Type B pancreatic cell (in vitro differentiated cells): ENCODE measurements around the gene IMMP2L. TPM values are rescaled to one million over a fixed set of nuclear protein-coding genes. Genes with fewer than 3 reads are reported as not detected.

Source experiments
- DNase-seq: peaks from one replicate; pipeline ENCODE4 v3.0.0; 2021; ENCODE audit warnings: mixed read lengths; ENCODE audit not compliant: unreplicated experiment; ENCODE audit errors: extremely low spot score
- H3K27ac Mint-ChIP-seq: 2 replicates; pipeline ENCODE4 v1.8.0; 2021; ENCODE audit warnings: mild to moderate bottlenecking, mixed read lengths
- H3K27me3 Mint-ChIP-seq: 2 replicates; pipeline ENCODE4 v1.8.0; 2021; ENCODE audit warnings: mixed read lengths
- H3K36me3 Mint-ChIP-seq: 2 replicates; pipeline ENCODE4 v1.8.0; 2021; ENCODE audit warnings: mixed read lengths
- H3K4me1 Mint-ChIP-seq: one replicate; pipeline ENCODE4 v1.8.0; 2021; ENCODE audit warnings: mixed read lengths; ENCODE audit not compliant: unreplicated experiment
- H3K4me3 Mint-ChIP-seq: 2 replicates; pipeline ENCODE4 v1.8.0; 2021; ENCODE audit warnings: mild to moderate bottlenecking, mixed read lengths
- H3K9me3 Mint-ChIP-seq: 2 replicates; pipeline ENCODE4 v1.8.0; 2021; ENCODE audit warnings: mixed read lengths
- total RNA-seq: library from RNA; stranded (reverse); gene quantifications from 2 replicates; pipeline ENCODE4 v1.2.1, GENCODE V29; 2021; ENCODE audit warnings: low replicate concordance
- TF ChIP-seq, protein P1 (sequence below): fragments of 200-600 bp; sonication (generic); conservative IDR thresholded peaks from 2 replicates; pipeline ENCODE4 v1.5.0; 2021; ENCODE audit warnings: antibody characterized with exemption, mild to moderate bottlenecking

The IMMP2L gene
- total RNA-seq, 1 donor from 2014 or later: 23.0 TPM

DNA sequence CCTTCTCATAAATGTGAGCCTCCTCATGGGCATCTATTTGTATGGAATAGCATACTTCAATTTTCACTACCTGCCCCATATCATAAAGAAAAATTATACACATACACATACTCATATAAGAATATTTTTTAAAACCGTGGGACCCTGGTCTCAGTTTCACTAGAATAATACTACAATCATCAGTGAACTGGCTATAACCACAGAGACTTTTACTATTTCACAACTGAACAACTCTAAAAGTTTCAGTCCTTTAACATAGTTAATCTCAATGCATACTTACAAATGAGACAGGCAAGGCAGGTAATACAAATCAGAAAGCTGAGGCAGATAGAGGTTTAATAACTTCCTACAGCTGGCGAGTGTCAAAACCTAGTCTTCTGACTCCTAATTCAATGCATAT lies 388.3 kb downstream of the IMMP2L start:
- Mint-ChIP-seq H3K4me1 (peaks cover 13% of the 10 kb centered on the region), H3K9me3 (peaks cover 10% of the 10 kb centered on the region), H3K36me3 (peaks cover 13% of the 10 kb centered on the region), H3K27ac (no peak overlapping the region), H3K27me3 (no peaks in the 10 kb centered on the region), H3K4me3 (no peak overlapping the region)
- no peak for DNase-seq
- TF ChIP-seq, protein P1, sequence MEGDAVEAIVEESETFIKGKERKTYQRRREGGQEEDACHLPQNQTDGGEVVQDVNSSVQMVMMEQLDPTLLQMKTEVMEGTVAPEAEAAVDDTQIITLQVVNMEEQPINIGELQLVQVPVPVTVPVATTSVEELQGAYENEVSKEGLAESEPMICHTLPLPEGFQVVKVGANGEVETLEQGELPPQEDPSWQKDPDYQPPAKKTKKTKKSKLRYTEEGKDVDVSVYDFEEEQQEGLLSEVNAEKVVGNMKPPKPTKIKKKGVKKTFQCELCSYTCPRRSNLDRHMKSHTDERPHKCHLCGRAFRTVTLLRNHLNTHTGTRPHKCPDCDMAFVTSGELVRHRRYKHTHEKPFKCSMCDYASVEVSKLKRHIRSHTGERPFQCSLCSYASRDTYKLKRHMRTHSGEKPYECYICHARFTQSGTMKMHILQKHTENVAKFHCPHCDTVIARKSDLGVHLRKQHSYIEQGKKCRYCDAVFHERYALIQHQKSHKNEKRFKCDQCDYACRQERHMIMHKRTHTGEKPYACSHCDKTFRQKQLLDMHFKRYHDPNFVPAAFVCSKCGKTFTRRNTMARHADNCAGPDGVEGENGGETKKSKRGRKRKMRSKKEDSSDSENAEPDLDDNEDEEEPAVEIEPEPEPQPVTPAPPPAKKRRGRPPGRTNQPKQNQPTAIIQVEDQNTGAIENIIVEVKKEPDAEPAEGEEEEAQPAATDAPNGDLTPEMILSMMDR: no peak

DNA sequence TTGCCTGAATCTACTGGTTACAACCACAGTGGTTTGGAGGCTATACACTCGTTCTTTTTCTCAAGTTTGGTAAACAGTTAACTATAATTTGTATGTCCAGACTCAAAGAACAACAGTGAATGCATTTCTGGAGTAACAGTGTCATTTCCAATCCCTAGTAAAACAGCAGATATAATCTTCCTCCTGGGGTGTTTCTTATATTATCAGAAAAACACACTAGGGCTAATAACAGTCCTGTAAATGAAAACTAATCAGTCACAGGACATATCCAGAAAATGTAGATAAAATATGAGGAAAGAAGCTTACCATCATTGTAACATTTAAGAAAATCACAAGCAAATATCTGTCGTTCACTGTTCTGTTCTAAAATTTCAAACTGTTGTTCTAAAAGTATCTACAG lies 388.8 kb downstream of the IMMP2L start:
- Mint-ChIP-seq H3K9me3 (peaks cover 6% of the 10 kb centered on the region), H3K27ac (no peak overlapping the region), H3K4me3 (no peak overlapping the region), H3K27me3 (no peaks in the 10 kb centered on the region), H3K4me1 (peaks cover 16% of the 10 kb centered on the region), H3K36me3 (peaks cover 9% of the 10 kb centered on the region)
- DNase-seq: no peak
- TF ChIP-seq, protein P1: no peak

DNA sequence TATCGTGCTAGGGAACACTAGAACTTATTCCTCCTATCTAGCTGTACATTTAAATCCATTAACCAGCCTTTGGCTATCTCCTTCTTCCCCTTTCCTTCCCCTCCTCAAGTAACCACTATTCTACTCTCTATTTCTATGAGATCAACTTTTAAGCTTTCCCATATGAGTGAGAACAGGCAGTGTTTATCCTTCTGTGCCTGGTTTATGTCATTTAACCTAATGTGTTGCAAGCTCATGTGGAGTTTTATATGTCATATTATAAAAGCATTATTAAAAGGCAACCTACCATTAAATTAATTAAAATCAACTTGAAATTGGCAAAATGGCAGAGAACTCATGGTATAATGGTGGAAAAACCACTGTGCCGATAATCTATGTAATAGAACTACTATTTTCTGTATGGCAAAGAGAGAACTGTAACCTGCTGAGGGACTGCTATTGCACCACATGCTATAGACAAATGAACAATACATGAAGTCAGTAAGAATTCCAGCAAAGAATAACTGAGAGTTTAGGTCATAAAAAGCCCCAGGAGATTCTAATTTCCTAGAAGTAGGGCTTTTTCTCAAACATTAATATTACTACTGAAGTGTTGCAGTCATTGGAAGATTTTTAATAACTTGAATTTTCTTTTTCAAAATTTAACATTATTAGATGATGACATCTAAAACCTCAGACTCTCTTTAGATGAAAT lies 389.6 kb downstream of the IMMP2L start:
- H3K9me3 Mint-ChIP-seq: peaks cover 5% of the 10 kb centered on the region
- H3K36me3 Mint-ChIP-seq: peaks cover 9% of the 10 kb centered on the region
- no peaks in the 10 kb centered on the region for H3K27me3 Mint-ChIP-seq
- DNase-seq: no peak
- no peak overlapping the region for H3K27ac Mint-ChIP-seq
- no peak overlapping the region for H3K4me3 Mint-ChIP-seq
- TF ChIP-seq, protein P1: no peak
- H3K4me1 Mint-ChIP-seq: peaks cover 24% of the 10 kb centered on the region

DNA sequence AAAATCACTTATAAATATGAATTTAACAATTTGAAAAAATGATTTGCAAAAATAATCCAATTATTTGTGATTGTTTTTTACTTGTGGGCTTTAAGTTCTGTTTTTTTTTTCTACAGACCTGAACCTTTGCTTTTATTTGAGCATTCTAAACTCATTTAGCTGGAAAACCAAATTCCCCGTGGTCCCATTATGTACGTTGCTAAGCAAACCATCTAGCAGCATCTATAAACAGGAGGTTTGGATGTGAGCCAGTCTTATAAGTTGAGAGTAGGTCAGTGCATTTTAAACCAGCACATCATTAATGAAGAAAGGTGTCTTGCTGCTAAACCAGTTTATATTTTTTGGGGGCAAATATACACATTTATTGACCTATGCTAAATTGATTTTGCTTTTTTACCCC lies 394.1 kb downstream of the IMMP2L start:
- no peak overlapping the region for H3K27ac Mint-ChIP-seq
- peaks cover 18% of the 10 kb centered on the region for H3K4me1 Mint-ChIP-seq
- no peaks in the 10 kb centered on the region for H3K9me3 Mint-ChIP-seq
- DNase-seq: no peak
- TF ChIP-seq, protein P1: no peak
- no peak overlapping the region for H3K4me3 Mint-ChIP-seq
- no peaks in the 10 kb centered on the region for H3K36me3 Mint-ChIP-seq
- no peaks in the 10 kb centered on the region for H3K27me3 Mint-ChIP-seq

DNA sequence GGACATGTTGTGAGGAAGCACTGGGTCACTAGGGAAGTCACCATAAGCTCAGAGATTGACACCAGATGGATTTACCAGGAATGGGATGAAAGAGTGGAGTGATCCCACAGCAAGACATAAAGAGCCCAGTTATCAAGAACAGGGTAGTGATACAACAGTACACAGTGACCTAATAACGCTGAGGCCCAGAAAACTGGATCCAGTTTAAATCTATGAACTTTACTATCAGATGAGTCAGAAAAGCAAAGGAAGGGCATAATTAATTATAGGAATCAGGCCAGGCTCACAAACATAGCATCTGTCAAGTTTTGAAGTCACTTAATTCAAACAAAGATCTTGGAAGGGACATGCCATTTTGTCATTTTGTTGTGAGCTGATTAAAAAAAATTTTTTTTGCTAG lies 397.9 kb downstream of the IMMP2L start:
- no peak for DNase-seq
- TF ChIP-seq, protein P1: no peak
- H3K4me3 Mint-ChIP-seq: no peak overlapping the region
- no peak overlapping the region for H3K27ac Mint-ChIP-seq
- H3K9me3 Mint-ChIP-seq: no peaks in the 10 kb centered on the region
- no peaks in the 10 kb centered on the region for H3K27me3 Mint-ChIP-seq
- H3K4me1 Mint-ChIP-seq: peaks cover 11% of the 10 kb centered on the region
- no peaks in the 10 kb centered on the region for H3K36me3 Mint-ChIP-seq
